NCI-H82 treated with DMSO at 0.1 percent for 48 hours (cell line): ENCODE results near the gene DERL2.
A peak's percentile ranks its signal among the peaks of the same experiment; 100 is the strongest.

Experiments used
- DNase-seq: peaks from one replicate; lab custom pipeline; 2025; ENCODE audit not compliant: unreplicated experiment; lab: John Stamatoyannopoulos, UW

Gene DERL2

GRCh38 chr17:5485270-5486205 is at the start of gene DERL2:
Gene DERL2 (minus strand): TSS chr17:5486178. CDS start chr17:5486161, 17 bp downstream.
- DNase-seq = no peak

GRCh38 chr17:5535436-5535835 is 49.5 kb upstream of the DERL2 start:
- no peak for DNase-seq

- DNase-seq = no peak
Observed at GRCh38 chr17:5533486-5534315, 47.7 kb upstream of the DERL2 start.

GRCh38 chr17:5532581-5532980 is 46.6 kb upstream of the DERL2 start:
- no peak for DNase-seq

GRCh38 chr17:5531085-5531418 is 45.1 kb upstream of the DERL2 start:
- DNase-seq = no peak

GRCh38 chr17:5530265-5531084 is 44.5 kb upstream of the DERL2 start:
- DNase-seq = no peak

- no peak for DNase-seq
Observed at GRCh38 chr17:5527601-5528250, 41.7 kb upstream of the DERL2 start.

- no peak for DNase-seq
Observed at GRCh38 chr17:5526821-5527598, 41.0 kb upstream of the DERL2 start.

- DNase-seq = no peak
Observed at GRCh38 chr17:5523249-5523648, 37.3 kb upstream of the DERL2 start.

GRCh38 chr17:5522476-5522875 is 36.5 kb upstream of the DERL2 start:
- DNase-seq = no peak

- no peak for DNase-seq
Observed at GRCh38 chr17:5516060-5516792, 30.2 kb upstream of the DERL2 start.

GRCh38 chr17:5514976-5515375 is 29.0 kb upstream of the DERL2 start:
- DNase-seq = no peak

GRCh38 chr17:5513628-5514027 is 27.6 kb upstream of the DERL2 start:
- no peak for DNase-seq

- no peak for DNase-seq
Observed at GRCh38 chr17:5511401-5512225, 25.6 kb upstream of the DERL2 start.

- no peak for DNase-seq
Observed at GRCh38 chr17:5510771-5511170, 24.8 kb upstream of the DERL2 start.

- DNase-seq = no peak
Observed at GRCh38 chr17:5509482-5509881, 23.5 kb upstream of the DERL2 start.

- peak; percentile 28 for DNase-seq
Observed at GRCh38 chr17:5508810-5509209, 22.8 kb upstream of the DERL2 start.

- no peak for DNase-seq
Observed at GRCh38 chr17:5506307-5506706, 20.3 kb upstream of the DERL2 start.
